ENCODE results near the gene CHRNA4. TPM values are rescaled to one million over a fixed set of nuclear protein-coding genes. Genes with fewer than 3 reads are reported as not detected.

The CHRNA4 gene
- total and polyA plus RNA-seq, 2 of the 4 experiments (the other 2 are of a cell fraction) = not detected

DNA sequence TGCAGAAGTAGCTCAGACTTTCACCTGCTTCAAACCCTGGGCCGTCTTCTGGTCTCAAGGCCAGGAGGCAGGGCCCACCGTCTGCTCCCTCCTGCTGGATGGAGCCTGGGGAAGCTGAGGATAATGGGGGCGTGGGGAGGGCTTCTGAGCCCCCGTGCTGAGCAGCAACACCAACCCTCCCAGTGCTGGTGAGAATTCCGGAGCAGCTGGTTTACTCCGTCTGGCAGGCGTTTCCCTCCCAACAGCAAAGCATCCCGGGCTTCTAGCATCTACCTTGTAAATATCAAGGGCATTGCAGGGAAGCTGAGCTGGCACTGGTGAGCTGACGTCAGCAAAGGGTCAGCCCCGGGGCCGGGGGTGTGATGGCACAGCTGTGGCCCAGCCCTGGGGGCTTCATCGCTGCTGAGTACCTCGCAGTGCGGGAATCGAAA is 16.8 kb upstream of the CHRNA4 start:
- POLR2A ChIA-PET (ENCODE audit: unreplicated experiment) = no interaction called here
- Histone ChIP-seq H3K9ac (ENCODE audit: low read depth, low read length) (no peak overlapping the region), H2AK5ac (ENCODE audit: low read depth, low read length) (no peak overlapping the region), H2BK5ac (ENCODE audit: low read depth, low read length, poor library complexity, severe bottlenecking) (no peak overlapping the region), H3K9me1 (ENCODE audit: insufficient read depth, low read length) (no peaks in the 10 kb centered on the region), H4K8ac (ENCODE audit: low read depth in 2 of 2, low read length in 2 of 2) (no peak overlapping the region), H2AK9ac (replicated peaks; ENCODE audit: low read depth, low read length, poor library complexity) (no peak overlapping the region), H2AFZ (replicated peaks; ENCODE audit: low read length, poor library complexity) (no peak overlapping the region), H3K4ac (ENCODE audit: low read depth, low read length) (no peak overlapping the region), H3K14ac (replicated peaks; ENCODE audit: low read depth, low read length) (no peak overlapping the region), H3K27ac (ENCODE audit: insufficient read depth, low read length) (no peak overlapping the region), H3K9me3 (ENCODE audit: control insufficient read depth, insufficient read depth, low read length) (0 out of 2 replicates have a peak, but pooled peaks cover 1% of the 10 kb centered on the region), H2BK20ac (ENCODE audit: low read depth, low read length) (no peak overlapping the region), H4K91ac (ENCODE audit: insufficient read depth, low read depth, low read length) (no peak overlapping the region), H3K56ac (ENCODE audit: extremely low read depth, insufficient read depth, low read length) (no peak overlapping the region), H4K20me1 (ENCODE audit: insufficient read depth, low read length) (no peaks in the 10 kb centered on the region; the same call in 1 of the 2 replicates), H3K4me2 (ENCODE audit: low read depth, low read length) (no peak overlapping the region), H3K4me3 (ENCODE audit: insufficient read depth, low read depth, low read length) (no peak overlapping the region), H3K36me3 (ENCODE audit: control insufficient read depth, insufficient read depth, low read length) (no peaks in the 10 kb centered on the region), H2BK15ac (ENCODE audit: low read depth, low read length) (no peak overlapping the region), H3K18ac (ENCODE audit: low read depth, low read length) (no peak overlapping the region), H3K4me1 (ENCODE audit: control insufficient read depth, insufficient read depth, low read length) (no peaks in the 10 kb centered on the region), H3K27me3 (ENCODE audit: control insufficient read depth, insufficient read depth, low read length) (peaks cover 43% of the 10 kb centered on the region), H3K79me1 (ENCODE audit: low read depth in 1 of 2, low read length in 2 of 2) (no peaks in the 10 kb centered on the region), H4K5ac (ENCODE audit: low read depth, low read length) (no peak overlapping the region), H3K23ac (ENCODE audit: low read depth, low read length) (no peak overlapping the region), H2BK120ac (ENCODE audit: low read depth, low read length) (no peak overlapping the region)
- dilution Hi-C loops (cut with HindIII; ENCODE audit: low sequenced_read_pairs, unreplicated experiment) = no loop called here
- DNase-seq = no peak
- CTCF ChIA-PET = interaction anchor here (0.9 kb wide), 1 partner anchor 69 kb away, joined by 5 read pairs; no protein-coding TSS in a partner anchor
- in situ Hi-C loops (cut with MboI; ENCODE audit: low sequenced_read_pairs) = no loop called here
- TF ChIP-seq RCOR1 (IDR thresholded peaks at IDR 0.05; ENCODE audit: insufficient replicate concordance, low read length) (no peak), MAFK (IDR thresholded peaks at IDR 0.05; ENCODE audit: low read depth, low read length) (no peak), CEBPB (IDR thresholded peaks at IDR 0.05; ENCODE audit: low read depth, low read length) (no peak), RAD21 (IDR thresholded peaks at IDR 0.05; ENCODE audit: low read length) (no peak), BHLHE40 (IDR thresholded peaks at IDR 0.05; ENCODE audit: low read depth, low read length) (no peak), CTCF (conservative IDR thresholded peaks at IDR 0.05; ENCODE audit: low read depth, low read length) (no peak), POLR2A (IDR thresholded peaks at IDR 0.05; ENCODE audit: low read depth, low read length) (no peak), MXI1 (IDR thresholded peaks at IDR 0.05; ENCODE audit: borderline replicate concordance, low read depth, low read length) (no peak), SMC3 (IDR thresholded peaks at IDR 0.05; ENCODE audit: low read depth, low read length) (no peak), NFE2L2 (IDR thresholded peaks at IDR 0.05; ENCODE audit: low read depth, low read length) (no peak), CHD1 (IDR thresholded peaks at IDR 0.05; ENCODE audit: low read depth, low read length) (no peak), MAZ (IDR thresholded peaks at IDR 0.05; ENCODE audit: borderline replicate concordance, low read depth, low read length) (no peak)
- WGBS, 2 experiments (ENCODE audit: extremely low coverage in 2 of 2, insufficient read length in 1 of 2) = 28% methylated on average over 5 of the region's 15 CpGs; no CpG with 5 or more reads in 1 of the 2 experiments
- intact Hi-C loops (cut with micrococcal nuclease) = no loop called here
- BruUV-seq (replicated peaks) = no TSS peak
- no peak for ATAC-seq (ENCODE audit: low read depth)
